ENCODE data around the gene ZNF91.
"Not testable (repeated sequence)": the region's sequence is repeated elsewhere in the genome, so short reads cannot be mapped to it uniquely, and the experiment has no call there.

The ZNF91 gene

DNA sequence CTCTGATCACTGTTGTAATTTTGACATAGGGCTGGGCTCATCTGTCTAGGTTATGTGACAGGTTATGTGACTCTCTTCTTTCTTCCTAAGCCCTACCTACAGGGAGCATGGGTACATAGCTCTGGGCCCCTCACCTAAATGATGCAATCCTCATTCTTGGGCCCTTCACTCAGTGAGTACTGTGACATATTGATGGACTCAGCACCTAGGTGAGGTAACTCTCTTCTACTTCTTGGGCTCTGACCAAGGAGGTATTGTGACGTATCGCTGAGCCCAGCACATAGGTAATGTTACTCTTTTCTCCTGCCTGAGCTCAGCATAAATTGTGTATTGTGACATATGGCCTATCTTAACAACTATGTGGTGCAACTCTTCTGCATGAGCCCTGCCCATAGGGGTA lies 76.3 kb downstream of the ZNF91 start:
- not testable (repeated sequence) for DNase-seq (ENCODE audit: low read depth)

DNA sequence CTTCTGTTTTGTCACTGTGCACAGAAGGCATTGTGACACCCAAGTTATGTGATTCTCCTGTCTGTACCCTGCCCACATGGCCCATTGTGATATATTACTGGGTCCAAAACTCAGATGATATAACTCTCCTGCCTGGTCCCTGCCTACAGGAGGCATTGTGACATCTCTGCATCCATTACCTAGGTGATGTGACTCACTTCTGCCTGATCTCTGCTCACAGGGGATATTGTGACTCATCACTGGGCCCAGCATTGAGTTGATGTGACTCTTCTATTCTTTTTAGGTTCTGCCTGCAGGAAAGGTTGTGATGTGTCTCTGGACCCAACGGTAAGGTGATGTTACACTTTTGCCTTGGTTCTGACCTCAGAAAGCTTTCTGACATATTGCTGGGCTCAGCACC lies 77.1 kb downstream of the ZNF91 start:
- DNase-seq (ENCODE audit: low read depth) = no peak

DNA sequence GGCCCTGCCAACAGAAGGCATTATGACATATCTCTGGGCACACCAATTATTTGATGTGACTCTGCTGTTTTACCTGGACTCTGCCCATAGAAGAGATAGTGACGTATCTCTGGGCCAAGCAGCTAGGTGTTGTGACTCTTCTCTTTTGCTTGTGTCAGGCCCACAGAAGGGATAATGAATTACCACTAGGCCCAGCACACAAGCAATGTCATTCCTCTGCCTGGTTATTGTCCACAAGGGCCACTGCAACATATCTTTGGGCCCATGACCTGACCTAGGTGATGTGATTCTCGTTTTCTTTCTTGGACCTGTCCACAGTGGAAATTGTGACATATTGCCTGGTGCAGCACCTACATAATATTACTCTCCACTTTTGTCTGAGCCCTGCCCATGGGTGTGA lies 80.0 kb downstream of the ZNF91 start:
- no peak for DNase-seq (ENCODE audit: low read depth)

DNA sequence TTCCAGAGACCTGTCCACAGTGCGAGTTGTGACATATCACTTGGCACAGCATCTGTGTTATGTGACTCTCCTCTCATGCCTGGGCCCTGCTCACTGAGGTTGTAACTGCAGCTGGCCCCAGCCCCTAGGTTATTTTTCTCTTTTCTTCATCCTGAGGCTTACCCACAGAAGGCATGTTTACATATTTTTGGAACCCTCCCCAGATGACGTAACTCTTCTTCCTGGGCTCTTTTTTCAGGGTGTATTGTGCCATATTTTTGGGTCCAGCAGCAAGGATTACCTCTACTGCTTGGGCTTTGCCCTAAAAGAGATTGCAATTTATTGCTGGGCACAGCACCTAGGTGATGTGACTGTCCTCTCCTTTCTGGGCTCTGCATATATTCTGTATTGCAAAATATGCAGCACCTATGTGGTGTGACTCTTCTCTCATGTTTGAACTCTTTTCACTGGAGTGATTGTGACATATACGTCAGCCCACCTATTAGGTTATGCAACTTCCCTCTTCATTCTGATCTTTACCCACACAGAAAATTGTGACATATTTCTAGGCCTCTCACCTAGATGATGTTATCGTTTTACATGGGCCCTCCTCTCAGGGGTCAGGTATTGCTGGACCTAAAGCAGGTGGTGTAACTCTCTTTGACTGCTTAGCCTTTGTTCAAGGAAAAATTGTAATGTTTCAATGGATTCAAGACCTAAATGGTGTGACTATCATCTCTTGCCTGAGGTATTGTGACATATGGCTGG lies 80.6 kb downstream of the ZNF91 start:
- DNase-seq (ENCODE audit: low read depth) = no peak

DNA sequence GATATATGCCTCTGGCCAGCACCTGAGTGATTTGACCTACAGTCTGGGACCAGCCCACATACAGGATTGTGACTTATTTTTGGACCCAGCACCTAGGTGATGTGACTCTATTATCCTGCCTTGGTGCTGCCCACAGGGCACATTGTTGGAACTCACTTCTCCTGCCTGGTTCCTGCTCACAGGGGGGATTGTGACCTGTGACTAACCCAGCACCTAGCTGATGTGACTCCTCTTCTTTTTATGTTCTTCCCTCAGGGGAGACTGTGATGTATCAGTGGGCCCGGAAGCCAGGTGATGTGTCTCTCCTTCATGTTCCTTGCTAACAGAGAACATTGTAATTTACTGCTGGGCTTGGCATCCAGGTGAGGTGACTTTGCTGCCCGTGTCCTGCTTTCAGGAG lies 82.1 kb downstream of the ZNF91 start:
- no peak for DNase-seq (ENCODE audit: low read depth)

DNA sequence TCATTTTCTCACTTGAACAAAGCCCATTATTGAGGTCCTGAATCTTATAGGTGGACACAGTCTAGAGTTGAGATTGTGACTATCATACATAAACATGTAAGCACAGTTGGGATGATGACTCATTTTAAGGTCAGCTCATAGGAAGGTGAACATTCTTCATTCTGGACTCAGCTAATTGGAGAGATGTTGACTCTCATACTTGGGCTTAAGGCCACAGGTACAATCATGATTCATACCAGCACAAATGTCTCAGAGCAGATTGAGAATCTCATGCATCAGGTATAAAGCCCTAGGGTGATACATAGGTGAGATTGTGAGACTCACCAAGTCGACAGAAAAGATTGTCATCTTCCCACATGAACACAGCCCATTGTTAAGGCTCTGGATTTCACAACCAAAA lies 82.8 kb downstream of the ZNF91 start:
- DNase-seq (ENCODE audit: low read depth) = no peak

DNA sequence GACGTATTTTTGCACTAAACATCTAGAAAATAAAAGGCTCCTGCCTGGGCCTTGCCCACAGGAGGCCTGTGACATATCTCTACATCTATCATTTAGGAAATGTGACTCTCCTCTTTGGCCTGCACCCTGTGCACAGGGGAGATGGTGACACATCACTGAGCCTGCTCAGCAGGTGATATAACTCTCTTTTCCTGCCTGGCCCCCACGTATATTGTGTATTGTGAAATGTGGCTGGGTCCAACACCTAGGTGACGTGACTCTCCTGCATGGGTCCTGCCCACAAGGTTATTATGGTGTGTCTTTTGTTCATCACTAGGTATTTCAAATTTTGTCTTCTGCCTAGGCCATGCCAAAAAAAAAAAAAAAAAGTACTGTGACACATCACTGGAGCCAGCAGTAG lies 83.7 kb downstream of the ZNF91 start:
- no peak for DNase-seq (ENCODE audit: low read depth)

DNA sequence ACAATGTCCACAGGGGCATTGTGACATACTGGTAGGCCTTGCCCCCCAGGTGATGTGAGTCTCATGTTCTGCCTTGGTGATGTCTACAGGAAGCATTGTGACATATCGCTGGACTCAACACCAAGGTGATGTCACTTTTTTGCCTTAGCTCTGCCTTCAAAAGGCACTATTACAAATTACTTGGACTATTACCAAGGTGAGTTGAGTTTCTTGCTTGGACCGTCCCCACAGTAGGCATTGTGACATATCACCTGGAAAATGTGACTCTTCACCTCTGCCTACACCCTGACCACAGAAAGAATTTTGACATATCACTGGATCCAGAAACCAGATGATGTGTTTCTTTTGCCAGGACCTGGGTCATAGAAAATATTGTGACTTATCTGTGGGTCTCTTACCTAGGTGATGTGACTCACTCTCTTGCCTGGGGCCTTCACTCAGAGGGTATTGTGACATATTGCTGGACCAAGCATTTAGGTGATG lies 84.5 kb downstream of the ZNF91 start:
- no peak for DNase-seq (ENCODE audit: low read depth)

DNA sequence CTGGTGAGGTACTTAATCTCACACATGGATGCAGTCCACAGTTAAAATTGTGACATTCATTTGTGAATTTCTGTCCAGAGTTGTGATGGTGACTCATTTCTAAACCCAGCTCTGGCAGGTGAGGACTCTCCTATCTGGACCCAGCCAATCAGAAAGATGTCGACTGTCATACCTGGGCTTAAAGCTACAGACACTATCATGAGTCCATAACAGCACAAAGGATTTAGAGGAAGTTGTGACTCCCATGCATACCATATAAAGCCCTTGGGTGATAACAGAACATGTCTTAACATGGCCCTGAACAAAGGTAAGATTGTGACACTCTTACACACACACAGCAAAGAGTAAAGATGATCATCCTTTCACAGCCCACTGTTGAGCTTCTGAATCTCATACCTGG lies 85.3 kb downstream of the ZNF91 start:
- DNase-seq (ENCODE audit: low read depth) = no peak

DNA sequence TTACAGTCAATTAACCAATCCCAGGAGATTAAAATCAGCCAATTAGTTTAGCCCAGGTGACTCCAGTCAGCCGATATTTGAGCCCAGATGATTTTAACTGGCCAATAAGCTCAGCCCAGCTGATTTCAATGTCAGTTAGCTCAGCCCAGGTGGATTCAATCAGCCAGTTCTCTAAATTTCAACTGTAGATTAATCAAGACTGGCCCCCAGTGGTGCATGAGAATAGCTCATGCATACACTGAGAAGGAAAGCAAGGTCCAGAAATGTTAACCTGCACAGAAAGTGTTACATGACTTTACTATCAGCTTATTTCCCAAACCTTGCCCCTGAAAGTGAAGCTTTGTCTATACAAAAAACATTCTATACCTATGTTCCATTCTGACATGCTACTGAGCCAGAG lies 89.7 kb downstream of the ZNF91 start:
- no peak for DNase-seq (ENCODE audit: low read depth)

DNA sequence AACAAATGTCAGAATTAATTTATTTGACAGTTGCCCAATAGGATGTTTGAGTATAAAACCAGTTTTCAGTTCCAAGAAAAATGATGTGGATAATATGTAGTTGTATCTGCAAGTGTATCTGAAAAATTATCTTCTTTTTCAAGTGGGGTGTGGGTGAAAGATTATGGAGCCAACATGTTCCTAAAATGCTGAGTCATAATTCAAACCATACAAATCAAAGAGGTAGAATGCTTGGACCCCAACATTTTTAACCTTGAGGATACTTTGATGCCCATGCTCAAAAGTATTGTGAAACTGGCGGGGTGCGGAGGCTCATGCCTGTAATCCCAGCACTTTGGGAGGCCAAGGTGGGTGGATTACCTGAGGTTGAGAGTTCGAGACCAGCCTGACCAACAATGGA lies 91.0 kb downstream of the ZNF91 start:
- no peak for DNase-seq (ENCODE audit: low read depth)

DNA sequence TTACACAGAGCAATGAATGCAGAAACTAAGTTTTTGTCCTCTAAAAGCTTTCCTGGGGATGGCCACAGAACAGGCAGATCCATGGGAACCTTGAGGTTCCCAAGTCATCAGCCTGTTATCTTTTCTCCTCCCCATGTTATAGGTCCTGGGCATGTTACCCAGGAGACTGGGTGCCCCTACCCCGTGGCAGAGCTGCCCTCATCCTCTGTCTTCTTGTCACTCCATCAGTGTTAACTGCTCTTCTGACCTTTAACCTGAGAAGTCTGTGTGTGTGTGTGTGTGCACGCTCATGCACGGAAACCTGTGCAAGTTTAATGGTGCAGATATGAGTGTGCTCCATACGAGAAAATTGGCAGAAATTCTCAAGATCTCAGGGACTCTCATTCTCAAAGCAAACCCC lies 101.1 kb downstream of the ZNF91 start:
- DNase-seq (ENCODE audit: low read depth) = no peak

DNA sequence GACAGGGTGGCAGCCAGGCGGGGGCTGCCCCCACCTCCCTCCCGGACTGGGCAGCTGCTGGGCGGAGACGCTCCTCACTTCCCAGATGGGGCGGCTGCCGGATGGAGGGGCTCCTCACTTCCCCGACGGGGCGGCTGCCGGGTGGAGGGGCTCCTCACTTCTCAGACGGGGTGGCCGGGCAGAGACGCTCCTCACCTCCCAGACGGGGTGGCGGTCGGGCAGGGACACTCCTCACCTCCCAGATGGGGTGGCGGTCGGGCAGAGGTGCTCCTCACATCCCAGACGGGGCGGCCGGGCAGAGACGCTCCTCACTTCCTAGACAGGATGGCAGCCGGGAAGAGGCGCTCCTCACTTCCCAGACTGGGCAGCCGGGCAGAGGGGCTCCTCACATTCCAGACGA lies 105.3 kb downstream of the ZNF91 start:
- DNase-seq (ENCODE audit: low read depth) = not testable (repeated sequence)
